ENCODE measurements around the gene FXYD5.

- no peak for TF ChIP-seq EZH2 (IDR thresholded peaks at IDR 0.05; ENCODE audit: borderline replicate concordance, low read length)
- TF ChIP-seq CTCF (IDR thresholded peaks at IDR 0.05; ENCODE audit: low read length): peak; percentile 2; the same call in 1 of the 2 replicates
Measured at GRCh38 chr19:35212241-35212640, 57.7 kb downstream of the FXYD5 start.

Measured in OCI-LY1 (cell line).